GM10266 (cell line): ENCODE measurements around the gene SECISBP2.
A peak's percentile ranks its signal among the peaks of the same experiment; 100 is the strongest.
"Not testable (repeated sequence)": the region's sequence is repeated elsewhere in the genome, so short reads cannot be mapped to it uniquely, and the experiment has no call there.

Experiments used
- DNase-seq: peaks from one replicate; pipeline ENCODE4 v3.0.0; 2012; ENCODE audit errors: extremely low spot score
- CTCF ChIP-seq: IDR thresholded peaks from 2 replicates; pipeline ENCODE4 v1.5.1; 2012; ENCODE audit warnings: mild to moderate bottlenecking, low read depth; ENCODE audit not compliant: control insufficient read depth, insufficient read depth; ENCODE audit errors: missing control alignments

Gene SECISBP2

GRCh38 chr9:89278997-89279739 is 39.1 kb upstream of the SECISBP2 start:
- peak; percentile 72 for DNase-seq
- peak; percentile 70 for TF ChIP-seq CTCF

GRCh38 chr9:89281106-89281505 is 37.2 kb upstream of the SECISBP2 start:
- DNase-seq = no peak
- no peak for TF ChIP-seq CTCF

GRCh38 chr9:89282248-89282968 is 35.9 kb upstream of the SECISBP2 start:
- DNase-seq = not testable (repeated sequence)

DNA sequence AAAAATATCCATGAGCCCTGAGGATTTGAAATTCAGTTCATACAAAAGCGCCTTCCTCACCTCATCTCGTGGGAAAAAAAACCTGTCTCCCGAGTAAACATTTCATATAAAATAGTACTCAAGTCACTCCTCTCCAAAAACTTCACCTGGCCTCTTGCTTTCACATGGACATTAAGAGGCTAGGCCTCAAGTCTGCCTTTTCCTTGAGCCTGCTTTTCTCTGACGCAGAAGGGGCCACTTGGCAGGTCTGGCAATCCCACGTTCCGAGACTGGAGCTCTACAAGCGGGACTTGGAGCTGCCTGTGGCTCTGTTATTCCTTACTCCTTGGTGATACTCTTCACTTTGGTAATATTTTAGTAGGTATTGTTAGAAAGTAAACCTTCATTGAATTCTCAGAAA is 34.2 kb upstream of the SECISBP2 start:
- TF ChIP-seq CTCF = no peak
- no peak for DNase-seq

DNA sequence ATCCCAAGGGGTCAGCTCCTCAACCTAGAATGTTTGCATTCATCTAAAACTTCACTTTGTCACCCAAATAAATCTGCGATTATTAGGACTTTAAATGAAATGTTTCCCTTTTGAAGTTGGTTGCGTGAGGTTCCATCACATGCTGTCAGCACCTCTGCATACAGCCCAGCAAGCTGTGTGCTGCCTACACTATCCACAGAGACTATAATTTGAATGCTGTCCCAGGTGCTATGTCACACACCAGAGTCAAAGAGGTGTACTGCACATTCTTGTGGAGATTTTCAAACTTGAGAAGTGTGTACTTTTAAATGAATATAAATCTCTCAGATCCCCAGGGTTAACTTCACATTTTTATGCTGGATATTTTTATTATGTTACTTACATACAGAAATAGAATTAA is 26.6 kb upstream of the SECISBP2 start:
- DNase-seq = no peak
- no peak for TF ChIP-seq CTCF

DNA sequence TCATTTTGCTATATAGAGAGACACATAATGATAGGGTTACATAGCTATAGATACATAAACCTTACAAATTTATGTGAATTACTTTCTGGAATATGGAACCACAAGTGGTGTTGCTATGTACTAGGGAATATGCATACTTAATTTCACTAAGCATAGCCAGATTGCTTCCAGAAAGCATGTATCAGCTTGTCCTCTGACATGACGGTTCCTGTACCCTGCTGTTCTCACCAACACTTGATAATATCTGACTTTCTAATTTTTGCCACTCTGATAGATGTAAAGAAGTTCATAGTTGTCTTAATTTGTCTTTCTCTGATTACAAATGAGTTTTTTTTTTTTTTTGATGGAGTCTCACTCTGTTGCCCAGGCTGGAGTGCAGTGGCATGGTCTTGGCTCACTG is 25.3 kb upstream of the SECISBP2 start:
- TF ChIP-seq CTCF = no peak
- no peak for DNase-seq

GRCh38 chr9:89295400-89295799 is 22.9 kb upstream of the SECISBP2 start:
- no peak for DNase-seq
- no peak for TF ChIP-seq CTCF

GRCh38 chr9:89301996-89302395 is 16.3 kb upstream of the SECISBP2 start:
- not testable (repeated sequence) for DNase-seq
